Calu3 (cell line): ENCODE measurements around the gene OTOA. TPM values are rescaled to one million over a fixed set of nuclear protein-coding genes. Genes with fewer than 3 reads are reported as not detected.
"Not testable (repeated sequence)": the region's sequence is repeated elsewhere in the genome, so short reads cannot be mapped to it uniquely, and the experiment has no call there.

ENCODE experiments used
- BruUV-seq: library from RNA; stranded (reverse); fragments of 400-500 nt; replicated peaks from 2 replicates; lab custom pipeline; 2021; lab: Mats Ljungman, UMichigan
- CTCF ChIA-PET: fragments of 300-600 bp; sonication (Branson Sonifier 250); formaldehyde crosslinking; loops from one replicate; lab custom pipeline; 2022; ENCODE audit warnings: antibody characterized with exemption; lab: Charles Lee
- DNase-seq: peaks from one replicate; pipeline ENCODE4 v3.0.0; 2022
- H3K27ac Mint-ChIP-seq: one replicate; pipeline ENCODE4 v1.8.0; 2022; ENCODE audit warnings: mixed read lengths; ENCODE audit not compliant: unreplicated experiment
- H3K27me3 Mint-ChIP-seq: one replicate; pipeline ENCODE4 v1.8.0; 2022; ENCODE audit warnings: mixed read lengths; ENCODE audit not compliant: unreplicated experiment
- H3K36me3 Mint-ChIP-seq: one replicate; pipeline ENCODE4 v1.8.0; 2022; ENCODE audit warnings: mild to moderate bottlenecking, moderate library complexity, mixed read lengths; ENCODE audit not compliant: insufficient read depth, unreplicated experiment
- H3K4me1 Mint-ChIP-seq: one replicate; pipeline ENCODE4 v1.8.0; 2022; ENCODE audit warnings: mild to moderate bottlenecking, low read depth, mixed read lengths; ENCODE audit not compliant: unreplicated experiment
- H3K4me3 Mint-ChIP-seq: one replicate; pipeline ENCODE4 v1.8.0; 2022; ENCODE audit warnings: mild to moderate bottlenecking, low read depth, moderate library complexity, mixed read lengths; ENCODE audit not compliant: unreplicated experiment
- H3K9me3 Mint-ChIP-seq: one replicate; pipeline ENCODE4 v1.8.0; 2022; ENCODE audit warnings: low read depth, mixed read lengths; ENCODE audit not compliant: unreplicated experiment
- CTCF ChIP-seq: fragments of 200-600 bp; IDR thresholded peaks from one replicate; pipeline ENCODE4 v1.8.0; 2022; ENCODE audit warnings: antibody characterized with exemption; ENCODE audit not compliant: unreplicated experiment
- intact Hi-C: fragments of 100-400 bp; cut with micrococcal nuclease; formaldehyde crosslinking; loops from one replicate; pipeline ENCODE4 v1.10.0; 2022; ENCODE audit not compliant: unreplicated experiment
- total RNA-seq: library from RNA; stranded (reverse); gene quantifications from 2 replicates; pipeline ENCODE4 v1.2.3, GENCODE V29; 2022

OTOA gene
- total RNA-seq, 1 experiment from 2014 or later, result 0.40 TPM

- no peaks in the 10 kb centered on the region for H3K9me3 Mint-ChIP-seq
- no peak overlapping the region for H3K4me3 Mint-ChIP-seq
- intact Hi-C loops, result no loop called here
- peaks cover 52% of the 10 kb centered on the region for H3K27me3 Mint-ChIP-seq
- TF ChIP-seq CTCF, result no peak
- no TSS peak for BruUV-seq
- no peak overlapping the region for H3K27ac Mint-ChIP-seq
- no peaks in the 10 kb centered on the region for H3K36me3 Mint-ChIP-seq
- no peak for DNase-seq
- H3K4me1 Mint-ChIP-seq, result no peaks in the 10 kb centered on the region
- CTCF ChIA-PET, result no interaction called here
Observed at GRCh38 chr16:21685034-21685455, 21.3 kb downstream of the OTOA start.

DNA sequence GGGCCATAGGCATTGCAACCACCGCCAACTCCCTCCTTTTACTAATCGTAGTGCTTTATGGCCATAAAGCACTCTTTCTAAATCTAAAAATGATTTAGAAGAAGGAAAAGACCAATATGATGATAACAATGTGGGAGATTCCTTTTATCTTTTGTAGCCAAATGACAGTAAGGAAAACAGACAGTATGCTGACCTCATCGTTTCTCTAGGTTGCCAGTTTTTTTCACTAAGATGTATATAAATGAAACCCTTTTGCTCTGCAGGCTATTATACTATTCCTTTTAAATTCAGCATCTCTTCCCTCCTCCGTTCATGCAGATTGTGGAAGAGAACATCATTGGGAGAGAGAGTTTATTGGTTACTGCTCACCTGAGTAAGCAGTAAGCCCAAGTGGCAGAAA, 25.3 kb downstream of the OTOA start:
- no peak overlapping the region for H3K4me3 Mint-ChIP-seq
- no peaks in the 10 kb centered on the region for H3K36me3 Mint-ChIP-seq
- H3K9me3 Mint-ChIP-seq, result no peaks in the 10 kb centered on the region
- H3K27me3 Mint-ChIP-seq, result peaks cover 43% of the 10 kb centered on the region
- intact Hi-C loops, result no loop called here
- no peaks in the 10 kb centered on the region for H3K4me1 Mint-ChIP-seq
- H3K27ac Mint-ChIP-seq, result no peak overlapping the region
- DNase-seq, result no peak
- CTCF ChIA-PET, result no interaction called here
- no peak for TF ChIP-seq CTCF
- BruUV-seq, result no TSS peak

DNA sequence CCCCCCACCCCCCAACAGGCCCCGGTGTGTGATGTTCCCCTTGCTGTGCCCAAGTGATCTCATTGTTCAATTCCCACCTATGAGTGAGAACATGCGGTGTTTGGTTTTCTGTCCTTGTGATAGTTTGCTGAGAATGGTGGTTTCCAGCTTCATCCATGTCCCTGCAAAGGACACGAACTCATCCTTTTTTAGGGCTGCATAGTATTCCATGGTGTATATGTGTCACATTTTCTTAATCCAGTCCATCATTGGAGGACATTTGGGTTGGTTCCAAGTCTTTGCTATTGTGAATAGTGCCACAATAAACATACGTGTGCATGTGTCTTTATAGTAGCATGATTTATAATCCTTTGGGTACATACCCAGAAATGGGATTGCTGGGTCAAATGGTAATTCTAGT, 27.2 kb downstream of the OTOA start:
- H3K9me3 Mint-ChIP-seq, H3K4me1 Mint-ChIP-seq, H3K36me3 Mint-ChIP-seq, DNase-seq, BruUV-seq, H3K4me3 Mint-ChIP-seq, H3K27ac Mint-ChIP-seq, intact Hi-C loops: not testable (repeated sequence)
- H3K27me3 Mint-ChIP-seq, result peaks cover 49% of the 10 kb centered on the region
- CTCF ChIA-PET, result interaction anchor here (0.8 kb wide), 1 partner anchor 26 kb away, joined by 3 read pairs; no protein-coding TSS in a partner anchor

DNA sequence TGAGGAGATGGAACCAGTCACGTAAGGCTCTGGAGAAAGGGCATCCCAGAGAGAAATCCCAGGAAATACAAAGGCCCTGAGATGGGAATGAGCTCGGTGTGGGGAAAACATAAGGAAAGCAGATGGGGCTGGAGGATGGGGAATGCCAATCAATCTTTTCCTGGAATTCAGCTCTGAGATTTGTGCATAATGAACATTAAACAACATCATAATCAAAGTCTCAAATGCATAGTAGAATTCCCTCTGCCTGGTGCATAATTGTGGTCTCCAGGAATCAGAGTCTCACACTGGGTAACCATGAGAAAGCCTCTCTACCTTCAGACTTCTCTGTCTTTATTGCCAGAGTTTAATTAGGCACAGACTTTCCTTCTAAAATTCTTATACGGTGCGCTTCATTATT, 30.8 kb downstream of the OTOA start:
- intact Hi-C loops, result no loop called here
- Mint-ChIP-seq H3K36me3 (no peaks in the 10 kb centered on the region), H3K27me3 (peaks cover 24% of the 10 kb centered on the region), H3K4me3 (no peak overlapping the region), H3K9me3 (no peaks in the 10 kb centered on the region), H3K27ac (no peak overlapping the region), H3K4me1 (no peaks in the 10 kb centered on the region)
- BruUV-seq, result no TSS peak
- no peak for TF ChIP-seq CTCF
- DNase-seq, result no peak
- CTCF ChIA-PET, result no interaction called here

GRCh38 chr16:21697032-21697431, 33.3 kb downstream of the OTOA start:
- H3K4me3 Mint-ChIP-seq, result no peak overlapping the region
- no peaks in the 10 kb centered on the region for H3K36me3 Mint-ChIP-seq
- intact Hi-C loops, result no loop called here
- no peak for DNase-seq
- H3K9me3 Mint-ChIP-seq, result no peaks in the 10 kb centered on the region
- H3K4me1 Mint-ChIP-seq, result no peaks in the 10 kb centered on the region
- TF ChIP-seq CTCF, result no peak
- CTCF ChIA-PET, result no interaction called here
- no peak overlapping the region for H3K27ac Mint-ChIP-seq
- no TSS peak for BruUV-seq
- peaks cover 9% of the 10 kb centered on the region for H3K27me3 Mint-ChIP-seq
